Femur (tissue), 1 donor: ENCODE data around the gene HIVEP1.
A peak's percentile ranks its signal among the peaks of the same experiment; 100 is the strongest.

Experiments
- DNase-seq: peaks from one replicate; pipeline ENCODE4 v3.0.0-alpha.2; 2017

Gene HIVEP1

GRCh38 chr6:12051861-12052368, 39.8 kb downstream of the HIVEP1 start:
- peak; percentile 33 for DNase-seq

DNA sequence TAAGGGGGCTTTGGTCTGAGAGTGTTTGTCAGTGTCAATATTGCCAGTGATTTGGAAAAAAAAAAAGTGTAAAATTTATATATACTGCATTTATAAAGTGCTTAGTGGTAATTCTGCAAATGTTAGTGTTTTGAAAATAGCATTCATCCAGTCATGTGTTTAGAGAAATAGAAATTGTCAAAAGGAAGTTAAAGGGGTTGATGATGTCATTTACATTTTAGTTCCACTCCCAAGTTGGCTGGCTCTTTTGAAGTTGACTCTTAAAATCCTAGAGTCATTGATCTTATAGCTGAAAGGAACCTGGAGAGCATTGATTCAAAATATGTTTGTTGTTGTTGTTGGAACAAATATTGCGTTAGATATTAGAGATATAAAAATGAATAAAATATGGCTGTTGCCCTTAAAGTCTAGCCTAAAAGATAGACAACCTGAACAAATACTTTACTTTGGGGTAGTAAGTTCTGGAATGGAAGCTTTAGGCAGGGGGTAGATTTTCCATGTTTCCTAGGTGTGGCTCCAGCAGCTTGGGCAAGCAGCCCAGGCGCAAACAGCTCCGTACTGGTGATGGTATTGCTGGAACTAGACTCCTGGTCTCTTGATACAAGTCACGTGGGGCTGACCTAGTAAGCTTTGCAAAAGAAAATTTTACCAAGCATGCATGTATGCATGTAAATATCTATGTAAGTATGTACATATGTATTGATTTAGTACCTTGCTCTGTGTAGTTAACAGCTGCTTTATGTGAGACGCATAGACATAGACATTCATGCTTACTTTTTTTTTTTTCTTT, 46.3 kb downstream of the HIVEP1 start:
- no peak for DNase-seq

GRCh38 chr6:12060780-12061609, 48.9 kb downstream of the HIVEP1 start:
- peak; percentile 61 for DNase-seq

DNA sequence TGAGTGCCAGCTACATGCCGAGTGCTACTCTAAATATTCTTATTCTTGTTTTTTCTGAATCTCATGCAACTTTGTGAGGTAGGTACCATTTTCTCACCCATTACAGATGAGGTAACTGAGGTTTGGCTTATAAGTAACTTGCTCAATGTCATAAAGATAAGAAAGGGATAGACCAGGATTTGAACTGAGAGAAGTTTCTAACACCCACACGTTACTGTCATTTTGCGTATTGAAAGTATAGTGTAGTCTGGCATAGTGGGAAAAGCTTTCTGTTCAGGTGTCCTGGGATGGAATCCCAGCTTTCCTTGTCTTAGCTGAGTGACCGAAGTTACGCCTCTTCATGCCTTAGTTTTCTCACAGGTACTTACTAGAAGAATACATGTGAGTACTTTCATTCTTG, 50.5 kb downstream of the HIVEP1 start:
- DNase-seq: no peak

DNA sequence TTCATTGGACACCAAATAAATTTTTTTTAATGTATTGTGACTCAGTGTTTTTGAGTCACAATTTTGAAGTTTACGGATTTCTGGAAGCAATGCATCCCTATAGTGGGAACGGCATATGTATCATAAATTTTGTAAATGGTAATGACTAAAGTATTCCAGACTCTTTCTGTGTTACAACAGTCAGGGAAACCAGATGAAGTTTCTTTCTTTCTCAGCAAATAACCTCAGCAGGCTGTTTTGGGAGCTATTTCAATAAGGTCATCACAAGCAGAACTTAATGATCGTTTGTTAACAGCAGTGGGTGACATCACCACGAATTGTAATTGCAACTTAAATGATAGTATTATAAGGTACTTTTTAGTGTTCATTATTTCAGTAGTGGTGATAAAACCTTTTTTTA, 52.0 kb downstream of the HIVEP1 start:
- no peak for DNase-seq

- no peak for DNase-seq
Observed at GRCh38 chr6:12064538-12065071, 52.5 kb downstream of the HIVEP1 start.

DNA sequence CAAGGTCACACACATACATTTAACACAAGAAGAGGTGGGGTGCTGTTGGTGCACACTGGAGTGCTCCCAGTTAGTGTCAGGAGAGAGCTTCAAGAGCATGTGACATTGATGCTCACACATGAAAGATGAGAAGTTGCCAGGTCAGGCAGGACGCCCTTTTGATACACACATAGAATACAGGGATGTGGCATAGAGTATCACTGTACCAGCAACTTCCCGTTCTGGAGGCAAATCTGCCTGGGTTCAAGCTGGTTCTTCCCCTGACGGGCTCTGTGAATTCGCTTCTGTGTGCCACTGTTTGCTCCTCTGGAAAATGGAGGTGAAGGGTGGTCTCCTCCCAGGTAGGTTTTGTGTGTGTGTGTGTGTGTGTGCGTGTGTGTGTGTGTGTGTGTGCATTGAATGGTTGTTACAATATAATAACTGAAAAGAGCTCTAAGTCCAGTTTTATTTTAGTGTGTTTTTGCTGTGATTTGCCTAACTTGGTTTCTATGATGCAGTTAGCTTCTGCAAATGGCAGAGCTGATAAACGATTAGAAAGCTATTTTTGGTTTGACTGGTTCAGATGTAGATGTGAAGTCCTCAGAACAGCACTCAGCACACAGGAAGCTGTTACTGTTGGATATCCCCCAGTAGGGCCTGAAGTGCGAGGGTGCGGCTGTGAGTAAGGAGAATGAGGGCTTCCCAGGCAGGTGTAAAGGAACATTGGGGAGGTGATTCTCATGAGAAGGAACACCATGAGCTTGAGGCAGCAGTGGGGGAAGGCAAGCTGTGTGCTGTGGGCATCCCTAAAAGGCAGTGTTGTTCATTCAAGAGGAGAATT, 53.4 kb downstream of the HIVEP1 start:
- DNase-seq: no peak

GRCh38 chr6:12066297-12066696, 54.2 kb downstream of the HIVEP1 start:
- DNase-seq: no peak

GRCh38 chr6:12068899-12069557, 56.9 kb downstream of the HIVEP1 start:
- DNase-seq: no peak

- DNase-seq: no peak
Observed at GRCh38 chr6:12069891-12070529, 57.9 kb downstream of the HIVEP1 start.

- no peak for DNase-seq
Observed at GRCh38 chr6:12071064-12071615, 59.0 kb downstream of the HIVEP1 start.

DNA sequence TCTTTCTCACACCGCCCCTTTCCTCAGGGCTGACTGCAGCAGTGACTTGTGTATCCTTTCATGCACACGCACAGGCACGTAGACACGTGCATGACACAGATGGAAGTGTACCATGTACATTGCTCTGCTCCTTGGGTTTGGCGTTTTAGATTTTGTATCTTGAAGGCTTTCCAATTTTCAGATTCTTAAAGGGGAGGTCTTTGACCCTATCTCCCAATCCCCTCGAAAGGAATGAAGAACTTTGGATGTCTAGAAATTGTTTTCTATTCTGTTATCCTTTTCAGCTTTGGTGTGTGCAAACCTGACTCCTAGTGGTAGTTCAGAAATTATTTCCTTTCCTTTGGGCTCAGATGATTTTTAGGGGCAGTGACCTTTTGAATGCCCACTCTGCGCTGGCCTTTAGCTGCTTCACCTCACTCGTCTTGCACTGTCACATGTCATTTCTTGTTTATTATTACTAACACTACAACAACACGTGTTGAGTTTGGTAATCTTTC, 63.0 kb downstream of the HIVEP1 start:
- no peak for DNase-seq

- no peak for DNase-seq
Observed at GRCh38 chr6:12077021-12077710, 65.1 kb downstream of the HIVEP1 start.

DNA sequence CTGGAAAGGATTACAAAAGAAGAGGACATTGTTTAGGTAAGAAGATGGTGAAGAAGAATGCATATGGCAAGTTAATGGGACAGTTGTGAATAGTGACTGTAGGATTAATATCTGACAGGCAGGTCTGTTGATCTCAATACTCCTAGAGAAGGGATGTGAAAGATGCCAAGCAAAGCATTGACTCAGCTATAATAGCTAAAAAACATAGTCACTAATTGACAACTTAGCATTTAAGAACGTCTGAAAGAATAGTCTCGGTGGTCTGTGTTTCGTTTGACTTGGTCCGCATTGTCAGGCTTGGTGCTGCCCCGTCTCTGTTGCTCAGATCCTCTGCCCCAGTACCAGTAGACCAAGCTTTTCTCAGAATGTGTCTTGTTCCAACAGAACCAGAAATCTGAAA, 65.9 kb downstream of the HIVEP1 start:
- DNase-seq: no peak

DNA sequence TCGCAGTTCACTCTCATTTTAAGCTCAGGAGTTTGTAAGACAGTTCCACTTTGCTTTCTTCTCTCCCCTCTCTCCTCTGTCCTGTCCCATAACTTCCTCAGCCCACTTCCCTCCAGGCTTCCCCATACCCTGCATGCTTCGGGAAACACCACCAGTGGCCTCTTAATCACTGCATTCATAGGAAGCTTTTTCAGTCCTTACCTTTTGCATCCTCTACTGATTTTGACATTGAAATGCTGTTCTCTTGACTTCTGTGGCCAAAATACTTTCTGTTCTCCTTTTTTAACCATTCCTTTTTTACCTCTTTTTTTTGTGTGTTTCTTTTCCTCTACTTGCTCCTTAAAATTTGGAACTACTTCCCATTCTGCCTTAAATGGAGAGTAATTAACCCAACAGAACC, 69.7 kb downstream of the HIVEP1 start:
- DNase-seq: no peak

- DNase-seq: no peak
Observed at GRCh38 chr6:12082368-12082767, 70.3 kb downstream of the HIVEP1 start.

- no peak for DNase-seq
Observed at GRCh38 chr6:12083302-12083701, 71.2 kb downstream of the HIVEP1 start.

DNA sequence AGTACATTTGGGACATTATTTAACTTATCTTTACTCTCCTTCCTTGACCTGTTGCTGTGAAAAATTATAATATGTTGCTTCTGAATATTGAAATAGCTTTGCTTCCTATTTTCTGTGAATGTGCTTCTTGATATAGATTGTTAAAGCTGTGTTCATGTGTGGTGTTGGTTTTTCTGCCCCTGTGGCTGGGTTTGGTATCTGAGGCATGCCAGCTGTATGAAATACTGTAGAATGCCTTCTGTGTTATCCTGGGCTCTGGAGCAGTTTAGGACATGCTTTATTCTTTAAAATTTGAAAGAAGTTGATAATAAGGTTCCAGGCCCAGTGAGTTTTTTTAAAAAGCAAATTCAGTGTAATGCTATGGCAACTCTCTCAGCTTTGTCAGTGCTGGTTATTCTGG, 71.7 kb downstream of the HIVEP1 start:
- no peak for DNase-seq

- DNase-seq: no peak
Observed at GRCh38 chr6:12084681-12085080, 72.6 kb downstream of the HIVEP1 start.

DNA sequence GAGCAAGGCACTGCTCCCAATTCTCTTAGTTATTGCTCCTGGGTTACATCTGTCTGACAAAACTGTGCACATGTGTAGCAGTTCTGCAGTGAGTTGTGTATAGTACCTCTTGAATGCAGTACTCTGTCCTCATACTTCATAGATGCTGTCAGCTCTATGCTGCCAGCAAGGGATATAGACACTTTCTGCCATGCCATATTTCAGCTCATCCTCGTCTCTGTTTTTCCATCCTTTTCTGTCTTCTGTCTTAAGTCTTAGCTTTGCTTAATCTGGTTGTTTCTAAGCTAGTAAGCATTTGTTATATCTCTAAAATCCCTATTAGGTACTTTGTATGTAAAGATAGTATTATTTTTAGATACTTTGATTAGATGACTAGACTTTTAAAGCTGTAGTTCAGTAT, 76.4 kb downstream of the HIVEP1 start:
- DNase-seq: no peak

GRCh38 chr6:12090714-12091113, 78.6 kb downstream of the HIVEP1 start:
- no peak for DNase-seq
